Measurements from ENCODE around the gene RBPJ. TPM values are rescaled to one million over a fixed set of nuclear protein-coding genes. Genes with fewer than 3 reads are reported as not detected.
A peak's percentile ranks its signal among the peaks of the same experiment; 100 is the strongest.

Gene RBPJ
- total and polyA plus RNA-seq, 2 of the 8 experiments (the other 6 are each of a cell fraction or from before 2014, with no cell fraction given) = 65.5 to 217 TPM

DNA sequence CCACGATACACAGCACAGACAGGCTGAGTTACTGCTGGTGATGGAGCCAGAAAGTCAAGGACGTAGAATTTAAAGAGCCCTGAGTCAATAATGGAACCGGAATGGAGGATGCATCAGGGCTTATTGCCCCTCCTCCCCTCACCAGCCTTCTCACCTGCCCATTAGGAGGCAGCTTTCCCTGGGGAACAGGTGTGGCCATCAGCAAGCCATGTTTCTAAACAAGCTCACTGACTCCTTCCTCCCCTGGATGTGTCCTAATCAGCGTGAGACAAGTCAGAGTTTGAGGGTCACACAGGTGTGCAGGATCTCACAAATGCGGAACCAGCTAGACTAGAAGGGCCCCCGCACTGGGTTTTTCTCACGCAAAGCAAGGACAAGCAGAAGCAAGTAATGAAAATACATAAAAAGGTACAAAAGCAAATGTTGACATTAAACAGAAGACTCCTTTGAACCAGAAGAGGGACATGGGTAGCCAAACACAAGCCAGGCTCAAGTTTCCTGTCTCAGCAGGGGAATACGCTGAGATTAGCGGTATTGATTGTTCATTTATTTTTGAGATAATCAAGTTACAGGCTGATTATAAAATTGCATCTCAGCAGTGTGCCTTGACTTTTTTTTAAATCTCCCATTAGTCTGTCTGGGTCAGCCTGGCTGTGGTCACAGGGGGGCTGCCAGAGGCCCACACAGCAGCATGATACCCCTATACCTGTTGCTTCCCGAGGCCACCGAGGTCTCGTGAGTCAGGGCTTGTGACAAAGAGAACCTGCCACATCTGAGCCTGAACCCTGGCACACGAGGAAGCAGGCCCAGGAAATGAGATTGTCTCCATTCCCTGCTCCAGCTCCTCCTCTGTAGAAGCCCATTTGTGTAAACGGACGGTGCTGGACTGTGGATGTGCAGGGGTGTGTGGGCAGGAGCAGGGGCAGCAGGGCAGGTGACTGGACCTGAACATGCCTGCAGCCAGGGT, 132.0 kb downstream of the RBPJ start (continued):
- TF ChIP-seq, protein P1, sequence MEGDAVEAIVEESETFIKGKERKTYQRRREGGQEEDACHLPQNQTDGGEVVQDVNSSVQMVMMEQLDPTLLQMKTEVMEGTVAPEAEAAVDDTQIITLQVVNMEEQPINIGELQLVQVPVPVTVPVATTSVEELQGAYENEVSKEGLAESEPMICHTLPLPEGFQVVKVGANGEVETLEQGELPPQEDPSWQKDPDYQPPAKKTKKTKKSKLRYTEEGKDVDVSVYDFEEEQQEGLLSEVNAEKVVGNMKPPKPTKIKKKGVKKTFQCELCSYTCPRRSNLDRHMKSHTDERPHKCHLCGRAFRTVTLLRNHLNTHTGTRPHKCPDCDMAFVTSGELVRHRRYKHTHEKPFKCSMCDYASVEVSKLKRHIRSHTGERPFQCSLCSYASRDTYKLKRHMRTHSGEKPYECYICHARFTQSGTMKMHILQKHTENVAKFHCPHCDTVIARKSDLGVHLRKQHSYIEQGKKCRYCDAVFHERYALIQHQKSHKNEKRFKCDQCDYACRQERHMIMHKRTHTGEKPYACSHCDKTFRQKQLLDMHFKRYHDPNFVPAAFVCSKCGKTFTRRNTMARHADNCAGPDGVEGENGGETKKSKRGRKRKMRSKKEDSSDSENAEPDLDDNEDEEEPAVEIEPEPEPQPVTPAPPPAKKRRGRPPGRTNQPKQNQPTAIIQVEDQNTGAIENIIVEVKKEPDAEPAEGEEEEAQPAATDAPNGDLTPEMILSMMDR (IDR thresholded peaks at IDR 0.05; ENCODE audit: control extremely low read depth in 1 of 3, insufficient read depth in 1 of 3, low read depth in 1 of 3, low read length in 3 of 3) = peak in 1 of 3 experiments; percentile 9; a peak in 1 of 4 replicates

Measured in H1 (cell line).